Suprapubic skin (tissue), 3 donors: ENCODE data around the gene PRKAG2.

Source experiments
- EP300 ChIP-seq: sonication (generic); formaldehyde crosslinking; IDR thresholded peaks from one replicate; pipeline ENCODE4 v1.6.1; 2017; ENCODE audit warnings: antibody characterized with exemption
- POLR2A ChIP-seq, 2 donors: fragments of 450-650 bp; IDR thresholded peaks; one replicate each; pipeline ENCODE4 v1.6.1; 2017; ENCODE audit warnings: antibody characterized with exemption in 2 of 2, mild to moderate bottlenecking in 2 of 2, moderate library complexity in 2 of 2
- TF ChIP-seq, protein P1 (sequence below), 2 donors: fragments of 200-600 bp in 1 of 2; fragments of 450-650 bp in 1 of 2; sonication (generic) in 1 of 2; IDR thresholded peaks; one replicate each; pipeline ENCODE4 v1.5.1; 2016 to 2019; ENCODE audit warnings: antibody characterized with exemption in 2 of 2, mild to moderate bottlenecking in 1 of 2, moderate library complexity in 1 of 2

DNA sequence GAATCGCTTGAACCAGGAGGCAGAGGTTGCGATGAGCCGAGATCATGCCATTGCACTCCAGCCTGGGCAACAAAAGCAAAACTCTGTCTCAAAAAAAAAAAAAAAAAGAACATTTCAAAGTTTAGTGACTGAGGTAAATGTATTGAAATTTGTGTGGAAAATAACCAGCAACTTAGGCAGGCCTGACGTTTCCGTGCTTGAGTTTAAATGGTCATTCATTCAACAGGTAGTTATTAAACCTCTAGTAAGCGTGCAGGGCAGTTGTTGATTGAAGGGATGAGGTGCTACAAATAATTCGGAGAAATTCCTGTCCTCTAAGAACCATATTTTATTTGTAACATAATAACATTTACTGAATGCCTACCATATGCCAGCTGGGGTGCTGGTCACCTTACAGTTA lies 135.3 kb downstream of the PRKAG2 start:
- TF ChIP-seq POLR2A (IDR thresholded peaks at IDR 0.05): no peak
- no peak for TF ChIP-seq EP300
- TF ChIP-seq, protein P1, sequence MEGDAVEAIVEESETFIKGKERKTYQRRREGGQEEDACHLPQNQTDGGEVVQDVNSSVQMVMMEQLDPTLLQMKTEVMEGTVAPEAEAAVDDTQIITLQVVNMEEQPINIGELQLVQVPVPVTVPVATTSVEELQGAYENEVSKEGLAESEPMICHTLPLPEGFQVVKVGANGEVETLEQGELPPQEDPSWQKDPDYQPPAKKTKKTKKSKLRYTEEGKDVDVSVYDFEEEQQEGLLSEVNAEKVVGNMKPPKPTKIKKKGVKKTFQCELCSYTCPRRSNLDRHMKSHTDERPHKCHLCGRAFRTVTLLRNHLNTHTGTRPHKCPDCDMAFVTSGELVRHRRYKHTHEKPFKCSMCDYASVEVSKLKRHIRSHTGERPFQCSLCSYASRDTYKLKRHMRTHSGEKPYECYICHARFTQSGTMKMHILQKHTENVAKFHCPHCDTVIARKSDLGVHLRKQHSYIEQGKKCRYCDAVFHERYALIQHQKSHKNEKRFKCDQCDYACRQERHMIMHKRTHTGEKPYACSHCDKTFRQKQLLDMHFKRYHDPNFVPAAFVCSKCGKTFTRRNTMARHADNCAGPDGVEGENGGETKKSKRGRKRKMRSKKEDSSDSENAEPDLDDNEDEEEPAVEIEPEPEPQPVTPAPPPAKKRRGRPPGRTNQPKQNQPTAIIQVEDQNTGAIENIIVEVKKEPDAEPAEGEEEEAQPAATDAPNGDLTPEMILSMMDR (IDR thresholded peaks at IDR 0.05): no peak
